HuH-7 (cell line): ENCODE measurements around the gene PALM2AKAP2.
A peak's percentile ranks its signal among the peaks of the same experiment; 100 is the strongest.

Experiments used
- DNase-seq: peaks from one replicate; pipeline ENCODE4 v3.0.0; 2011; ENCODE audit warnings: low spot score

PALM2AKAP2 gene

GRCh38 chr9:109779711-109780452 lies at the start of gene PALM2AKAP2:
TSS of gene PALM2AKAP2 (plus strand) at chr9:109780198. CDS start at chr9:109780489, 291 bp downstream.
- DNase-seq, result peak; percentile 68

- DNase-seq, result peak; percentile 17
Measured at GRCh38 chr9:109730228-109730627, 49.8 kb upstream of the PALM2AKAP2 start.

GRCh38 chr9:109733690-109734089 lies 46.3 kb upstream of the PALM2AKAP2 start:
- peak; percentile 30 for DNase-seq

GRCh38 chr9:109734814-109735213 lies 45.2 kb upstream of the PALM2AKAP2 start:
- no peak for DNase-seq

GRCh38 chr9:109735801-109736200 lies 44.2 kb upstream of the PALM2AKAP2 start:
- DNase-seq, result no peak

- DNase-seq, result no peak
Measured at GRCh38 chr9:109737295-109737694, 42.7 kb upstream of the PALM2AKAP2 start.

GRCh38 chr9:109739760-109740159 lies 40.2 kb upstream of the PALM2AKAP2 start:
- no peak for DNase-seq

- no peak for DNase-seq
Measured at GRCh38 chr9:109742776-109743348, 37.1 kb upstream of the PALM2AKAP2 start.

- DNase-seq, result no peak
Measured at GRCh38 chr9:109743696-109744095, 36.3 kb upstream of the PALM2AKAP2 start.

- no peak for DNase-seq
Measured at GRCh38 chr9:109745335-109746283, 34.4 kb upstream of the PALM2AKAP2 start.

GRCh38 chr9:109751253-109751652 lies 28.7 kb upstream of the PALM2AKAP2 start:
- DNase-seq, result no peak

- no peak for DNase-seq
Measured at GRCh38 chr9:109753308-109753707, 26.7 kb upstream of the PALM2AKAP2 start.

- no peak for DNase-seq
Measured at GRCh38 chr9:109755040-109755439, 25.0 kb upstream of the PALM2AKAP2 start.

GRCh38 chr9:109759589-109759988 lies 20.4 kb upstream of the PALM2AKAP2 start:
- DNase-seq, result no peak

GRCh38 chr9:109765278-109765677 lies 14.7 kb upstream of the PALM2AKAP2 start:
- no peak for DNase-seq

- DNase-seq, result no peak
Measured at GRCh38 chr9:109765830-109766229, 14.2 kb upstream of the PALM2AKAP2 start.

- no peak for DNase-seq
Measured at GRCh38 chr9:109766351-109766750, 13.6 kb upstream of the PALM2AKAP2 start.

GRCh38 chr9:109767404-109767803 lies 12.6 kb upstream of the PALM2AKAP2 start:
- DNase-seq, result no peak

- no peak for DNase-seq
Measured at GRCh38 chr9:109767814-109768213, 12.2 kb upstream of the PALM2AKAP2 start.

- no peak for DNase-seq
Measured at GRCh38 chr9:109769250-109769649, 10.7 kb upstream of the PALM2AKAP2 start.

- no peak for DNase-seq
Measured at GRCh38 chr9:109770101-109770500, 9.9 kb upstream of the PALM2AKAP2 start.

GRCh38 chr9:109771087-109771486 lies 8.9 kb upstream of the PALM2AKAP2 start:
- no peak for DNase-seq
